ENCODE results near the gene POP7. TPM values are rescaled to one million over a fixed set of nuclear protein-coding genes. Genes with fewer than 3 reads are reported as not detected.
A peak's percentile ranks its signal among the peaks of the same experiment; 100 is the strongest.

POP7 gene
- total and polyA plus RNA-seq, 4 donors: 19.1 to 40.1 (median 33.8) TPM

GRCh38 chr7:100675105-100675451 lies 30.8 kb upstream of the POP7 start:
- DNase-seq (ENCODE audit: low spot score): no peak
- TF ChIP-seq FOXA2 (IDR thresholded peaks at IDR 0.05) (no peak), TAF1 (conservative IDR thresholded peaks at IDR 0.05) (no peak), RXRA (IDR thresholded peaks at IDR 0.05) (no peak), HNF4A (conservative IDR thresholded peaks at IDR 0.05) (no peak), NR2F2 (IDR thresholded peaks at IDR 0.05) (no peak), MAX (IDR thresholded peaks at IDR 0.05) (no peak), EGR1 (IDR thresholded peaks at IDR 0.05; ENCODE audit: low read depth in 2 of 2) (no peak), FOXA1 (IDR thresholded peaks at IDR 0.05) (no peak), YY1 (IDR thresholded peaks at IDR 0.05) (no peak), RAD21 (IDR thresholded peaks at IDR 0.05) (no peak)
- H3K27ac ChIP-seq (ENCODE audit: low read depth in 1 of 2, low read length in 2 of 2): peak overlapping the region; percentile 94 to 100
- under 1% methylated on average over 46 of the region's 46 CpGs for WGBS
- H3K27me3 ChIP-seq (ENCODE audit: control insufficient read depth in 4 of 4, insufficient read depth in 4 of 4, low read length in 3 of 4): no peaks in the 10 kb centered on the region
- peak overlapping the region; percentile 81 to 92 (median 91) for H3K4me3 ChIP-seq (ENCODE audit: low read depth in 1 of 3, low read length in 3 of 3)
- H3K36me3 ChIP-seq (ENCODE audit: control insufficient read depth in 4 of 4, insufficient read depth in 3 of 4, low read depth in 1 of 4, low read length in 3 of 4): peaks cover 9 to 26% (median 14%) of the 10 kb centered on the region in 4 donors
- H3K4me1 ChIP-seq (ENCODE audit: control insufficient read depth in 4 of 4, insufficient read depth in 4 of 4, low read length in 3 of 4): peaks cover 0 to 11% (median 8%) of the 10 kb centered on the region in 4 donors
- H3K9me3 ChIP-seq (ENCODE audit: control insufficient read depth in 4 of 4, low read length in 3 of 4): no peaks in the 10 kb centered on the region
- H3K9ac ChIP-seq (ENCODE audit: low read depth in 1 of 2, low read length in 2 of 2): peak overlapping the region in 1 of 2 donors; percentile 77

GRCh38 chr7:100675581-100676350 lies 30.2 kb upstream of the POP7 start:
- H3K4me3 ChIP-seq (ENCODE audit: low read depth in 1 of 3, low read length in 3 of 3): peak overlapping the region; percentile 6 to 92 (median 63)
- TF ChIP-seq GABPA (IDR thresholded peaks at IDR 0.05 in 1 of 2, conservative IDR thresholded peaks at IDR 0.05 in 1 of 2) (peak in 1 of 2 donors; percentile 57), JUND (IDR thresholded peaks at IDR 0.05) (no peak), EGR1 (IDR thresholded peaks at IDR 0.05; ENCODE audit: low read depth in 2 of 2) (peak; percentile 76 to 79), SP1 (IDR thresholded peaks at IDR 0.05) (peak; percentile 35), ZBTB33 (IDR thresholded peaks at IDR 0.05) (no peak)
- peak; percentile 76 for DNase-seq (ENCODE audit: low spot score)
- no peak overlapping the region for H3K9ac ChIP-seq (ENCODE audit: low read depth in 1 of 2, low read length in 2 of 2)
- peaks cover 0 to 12% (median 8%) of the 10 kb centered on the region in 4 donors for H3K4me1 ChIP-seq (ENCODE audit: control insufficient read depth in 4 of 4, insufficient read depth in 4 of 4, low read length in 3 of 4)
- peaks cover 9 to 27% (median 14%) of the 10 kb centered on the region in 4 donors for H3K36me3 ChIP-seq (ENCODE audit: control insufficient read depth in 4 of 4, insufficient read depth in 3 of 4, low read depth in 1 of 4, low read length in 3 of 4)
- H3K9me3 ChIP-seq (ENCODE audit: control insufficient read depth in 4 of 4, low read length in 3 of 4): no peaks in the 10 kb centered on the region
- peak overlapping the region; percentile 94 to 100 for H3K27ac ChIP-seq (ENCODE audit: low read depth in 1 of 2, low read length in 2 of 2)
- WGBS: 5% methylated on average over 59 of the region's 59 CpGs
- H3K27me3 ChIP-seq (ENCODE audit: control insufficient read depth in 4 of 4, insufficient read depth in 4 of 4, low read length in 3 of 4): no peaks in the 10 kb centered on the region

GRCh38 chr7:100676501-100677306 lies 29.2 kb upstream of the POP7 start:
- peaks cover 13 to 34% (median 15%) of the 10 kb centered on the region in 4 donors for H3K36me3 ChIP-seq (ENCODE audit: control insufficient read depth in 4 of 4, insufficient read depth in 3 of 4, low read depth in 1 of 4, low read length in 3 of 4)
- no peak overlapping the region for H3K9ac ChIP-seq (ENCODE audit: low read depth in 1 of 2, low read length in 2 of 2)

More at GRCh38 chr7:100676501-100677306, 29.2 kb upstream of the POP7 start:
- no peak for DNase-seq (ENCODE audit: low spot score)
- 73% methylated on average over 23 of the region's 23 CpGs for WGBS
- no peak overlapping the region for H3K4me3 ChIP-seq (ENCODE audit: low read depth in 1 of 3, low read length in 3 of 3)
- TF ChIP-seq CTCF (IDR thresholded peaks at IDR 0.05; ENCODE audit: low read depth, low read length, missing input control): no peak
- TF ChIP-seq JUND (IDR thresholded peaks at IDR 0.05): no peak
- no peak for TF ChIP-seq FOXA1 (IDR thresholded peaks at IDR 0.05)
- TF ChIP-seq RXRA (IDR thresholded peaks at IDR 0.05): peak; percentile 55 to 58
- TF ChIP-seq NR2F2 (IDR thresholded peaks at IDR 0.05): peak; percentile 15
- TF ChIP-seq HNF4A (conservative IDR thresholded peaks at IDR 0.05): peak; percentile 56 to 61
- no peak for TF ChIP-seq EGR1 (IDR thresholded peaks at IDR 0.05; ENCODE audit: low read depth in 2 of 2)
- peak overlapping the region; percentile 94 to 100 for H3K27ac ChIP-seq (ENCODE audit: low read depth in 1 of 2, low read length in 2 of 2)
- no peaks in the 10 kb centered on the region for H3K9me3 ChIP-seq (ENCODE audit: control insufficient read depth in 4 of 4, low read length in 3 of 4)
- H3K4me1 ChIP-seq (ENCODE audit: control insufficient read depth in 4 of 4, insufficient read depth in 4 of 4, low read length in 3 of 4): peaks cover 0 to 12% (median 8%) of the 10 kb centered on the region in 4 donors
- H3K27me3 ChIP-seq (ENCODE audit: control insufficient read depth in 4 of 4, insufficient read depth in 4 of 4, low read length in 3 of 4): no peaks in the 10 kb centered on the region
